ENCODE results near the gene PLD3. TPM values are rescaled to one million over a fixed set of nuclear protein-coding genes. Genes with fewer than 3 reads are reported as not detected.

Gene PLD3
- total RNA-seq, 6 experiments from 2014 or later: 84.7 to 197 (median 113) TPM

DNA sequence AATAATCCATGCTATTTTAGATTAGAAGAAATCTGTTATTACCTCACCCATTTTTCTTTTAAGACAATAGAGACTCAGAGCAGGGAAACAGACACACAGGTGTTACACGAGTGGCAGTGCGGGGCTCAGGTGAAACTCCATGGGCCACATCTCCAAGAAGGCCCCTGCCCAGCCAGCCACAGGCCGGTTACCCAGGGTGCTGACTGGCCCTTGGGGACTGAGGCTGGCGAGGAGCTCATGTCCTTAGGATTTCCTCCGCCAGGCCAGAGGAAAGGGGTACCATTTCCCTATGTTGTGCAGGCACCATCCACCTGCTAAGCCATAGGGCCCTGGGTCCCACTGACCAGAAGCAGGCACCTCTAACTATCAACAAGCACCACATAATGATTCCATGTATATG, 10.9 kb upstream of the PLD3 start:
- no peaks in the 10 kb centered on the region for H3K9me3 ChIP-seq
- DNase-seq (no peak), ATAC-seq (no peak)
- no peak for TF ChIP-seq POLR2A (IDR thresholded peaks at IDR 0.05)
- TF ChIP-seq, protein P1, sequence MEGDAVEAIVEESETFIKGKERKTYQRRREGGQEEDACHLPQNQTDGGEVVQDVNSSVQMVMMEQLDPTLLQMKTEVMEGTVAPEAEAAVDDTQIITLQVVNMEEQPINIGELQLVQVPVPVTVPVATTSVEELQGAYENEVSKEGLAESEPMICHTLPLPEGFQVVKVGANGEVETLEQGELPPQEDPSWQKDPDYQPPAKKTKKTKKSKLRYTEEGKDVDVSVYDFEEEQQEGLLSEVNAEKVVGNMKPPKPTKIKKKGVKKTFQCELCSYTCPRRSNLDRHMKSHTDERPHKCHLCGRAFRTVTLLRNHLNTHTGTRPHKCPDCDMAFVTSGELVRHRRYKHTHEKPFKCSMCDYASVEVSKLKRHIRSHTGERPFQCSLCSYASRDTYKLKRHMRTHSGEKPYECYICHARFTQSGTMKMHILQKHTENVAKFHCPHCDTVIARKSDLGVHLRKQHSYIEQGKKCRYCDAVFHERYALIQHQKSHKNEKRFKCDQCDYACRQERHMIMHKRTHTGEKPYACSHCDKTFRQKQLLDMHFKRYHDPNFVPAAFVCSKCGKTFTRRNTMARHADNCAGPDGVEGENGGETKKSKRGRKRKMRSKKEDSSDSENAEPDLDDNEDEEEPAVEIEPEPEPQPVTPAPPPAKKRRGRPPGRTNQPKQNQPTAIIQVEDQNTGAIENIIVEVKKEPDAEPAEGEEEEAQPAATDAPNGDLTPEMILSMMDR (IDR thresholded peaks at IDR 0.05): no peak
- intact Hi-C loops (cut with DNase I): no loop called here
- no peaks in the 10 kb centered on the region for H3K27me3 ChIP-seq
- no peaks in the 10 kb centered on the region for H3K4me1 ChIP-seq
- no peak overlapping the region for H3K27ac ChIP-seq
- H3K36me3 ChIP-seq: peaks cover 0 to 22% (median 7%) of the 10 kb centered on the region in 4 donors
- WGBS (ENCODE audit: insufficient coverage, low coverage, low lambda C conversion rate, missing lambda C conversion rate): 100% methylated on average over 1 of the region's 5 CpGs
- H3K4me3 ChIP-seq: no peak overlapping the region

GRCh38 chr19:40339018-40339728, 9.3 kb upstream of the PLD3 start:
- WGBS (ENCODE audit: insufficient coverage, low coverage, low lambda C conversion rate, missing lambda C conversion rate): 96% methylated on average over 4 of the region's 4 CpGs
- Histone ChIP-seq H3K36me3 (peaks cover 0 to 9% (median 3%) of the 10 kb centered on the region in 4 donors), H3K4me3 (no peak overlapping the region), H3K4me1 (no peaks in the 10 kb centered on the region), H3K27ac (no peak overlapping the region), H3K9me3 (no peaks in the 10 kb centered on the region), H3K27me3 (no peaks in the 10 kb centered on the region)
- DNase-seq (no peak), ATAC-seq (no peak)
- intact Hi-C loops (cut with DNase I): no loop called here
- TF ChIP-seq, protein P1 (IDR thresholded peaks at IDR 0.05): no peak
- no peak for TF ChIP-seq POLR2A (IDR thresholded peaks at IDR 0.05)

- TF ChIP-seq POLR2A (IDR thresholded peaks at IDR 0.05): no peak
- TF ChIP-seq, protein P1 (IDR thresholded peaks at IDR 0.05): no peak
- WGBS (ENCODE audit: insufficient coverage, low coverage, low lambda C conversion rate, missing lambda C conversion rate): 84% methylated on average over 4 of the region's 9 CpGs
- no peak for DNase-seq
- Histone ChIP-seq H3K4me1 (no peaks in the 10 kb centered on the region), H3K4me3 (no peak overlapping the region), H3K27ac (no peak overlapping the region), H3K36me3 (peaks cover 0 to 4% (median 0%) of the 10 kb centered on the region in 4 donors), H3K9me3 (no peaks in the 10 kb centered on the region), H3K27me3 (no peaks in the 10 kb centered on the region)
- intact Hi-C loops (cut with DNase I): no loop called here
- ATAC-seq: peak in 1 of 4 donors; percentile 32
Measured at GRCh38 chr19:40341601-40342482, 6.7 kb upstream of the PLD3 start.

DNA sequence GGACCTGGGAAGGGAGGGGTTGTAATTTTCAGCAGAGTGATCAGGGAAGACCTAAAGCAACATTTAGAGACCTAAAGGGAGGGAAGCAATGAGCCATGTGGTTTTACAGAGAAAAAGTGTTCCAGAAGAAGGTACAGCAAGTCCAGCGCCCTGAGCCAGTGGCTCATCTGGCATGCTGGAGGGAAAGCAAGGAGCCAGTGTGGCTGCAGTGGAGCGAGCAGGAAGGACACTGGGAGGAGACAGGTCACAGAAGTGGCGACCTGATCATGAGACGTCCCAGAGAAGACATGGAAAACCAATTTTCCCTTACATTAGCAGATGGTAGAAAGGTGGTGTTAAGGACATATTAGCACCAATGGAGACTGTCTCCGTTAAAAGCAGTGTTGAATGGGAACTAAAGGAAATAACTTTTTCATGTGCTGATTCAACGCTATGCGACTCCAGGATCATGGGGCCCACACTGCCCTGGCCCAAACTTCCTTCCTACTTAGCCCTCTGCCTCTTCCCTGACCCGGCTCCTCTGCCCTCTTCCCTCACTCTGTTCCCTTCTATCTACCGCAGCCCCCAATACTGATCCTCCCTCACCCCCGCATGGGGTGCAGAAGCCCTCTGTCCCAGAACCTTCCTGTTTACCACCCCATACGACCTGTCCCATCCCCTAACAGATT, 5.7 kb upstream of the PLD3 start:
- H3K9me3 ChIP-seq: no peaks in the 10 kb centered on the region
- intact Hi-C loops (cut with DNase I): no loop called here
- WGBS (ENCODE audit: insufficient coverage, low coverage, low lambda C conversion rate, missing lambda C conversion rate): 91% methylated on average over 10 of the region's 11 CpGs
- TF ChIP-seq, protein P1 (IDR thresholded peaks at IDR 0.05): no peak
- no peak for TF ChIP-seq POLR2A (IDR thresholded peaks at IDR 0.05)
- H3K27me3 ChIP-seq: no peaks in the 10 kb centered on the region
- peaks cover 0 to 4% (median 0%) of the 10 kb centered on the region in 4 donors for H3K36me3 ChIP-seq
- DNase-seq (no peak), ATAC-seq (peak; percentile 28 to 66 (median 40))
- H3K4me1 ChIP-seq: peaks cover 0 to 8% (median 4%) of the 10 kb centered on the region in 4 donors
- H3K4me3 ChIP-seq: no peak overlapping the region
- H3K27ac ChIP-seq: no peak overlapping the region

Measured in right lobe of liver (tissue), 6 donors.